ENCODE data around the gene LTB.

Gene LTB, protein sequence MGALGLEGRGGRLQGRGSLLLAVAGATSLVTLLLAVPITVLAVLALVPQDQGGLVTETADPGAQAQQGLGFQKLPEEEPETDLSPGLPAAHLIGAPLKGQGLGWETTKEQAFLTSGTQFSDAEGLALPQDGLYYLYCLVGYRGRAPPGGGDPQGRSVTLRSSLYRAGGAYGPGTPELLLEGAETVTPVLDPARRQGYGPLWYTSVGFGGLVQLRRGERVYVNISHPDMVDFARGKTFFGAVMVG

DNA sequence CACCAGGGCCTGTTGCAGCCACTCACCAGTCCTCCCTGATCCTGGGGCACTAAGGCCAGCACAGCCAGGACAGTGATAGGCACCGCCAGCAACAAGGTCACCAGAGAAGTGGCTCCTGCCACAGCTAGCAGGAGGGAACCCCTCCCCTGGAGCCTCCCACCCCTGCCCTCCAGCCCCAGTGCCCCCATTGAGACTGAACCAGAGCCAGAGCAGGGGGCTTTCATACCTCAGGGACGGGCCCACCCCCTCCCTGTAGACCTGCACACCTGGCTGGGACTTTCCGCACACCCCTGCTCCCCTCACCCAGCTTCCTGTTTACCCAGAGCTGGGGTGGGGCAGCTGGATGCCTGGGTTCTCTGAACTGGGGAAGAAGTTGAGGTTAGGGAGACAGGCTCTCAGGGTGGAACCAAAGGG lies at the start of gene LTB:
Gene LTB (minus strand): TSS at position 195 of the 414 bp plus-strand sequence. CDS start 7 bp downstream, at position 188.
- intact Hi-C loops (cut with DNase I), result no loop called here
- DNase-seq, result peak in 1 of 10 donors; percentile 55

DNA sequence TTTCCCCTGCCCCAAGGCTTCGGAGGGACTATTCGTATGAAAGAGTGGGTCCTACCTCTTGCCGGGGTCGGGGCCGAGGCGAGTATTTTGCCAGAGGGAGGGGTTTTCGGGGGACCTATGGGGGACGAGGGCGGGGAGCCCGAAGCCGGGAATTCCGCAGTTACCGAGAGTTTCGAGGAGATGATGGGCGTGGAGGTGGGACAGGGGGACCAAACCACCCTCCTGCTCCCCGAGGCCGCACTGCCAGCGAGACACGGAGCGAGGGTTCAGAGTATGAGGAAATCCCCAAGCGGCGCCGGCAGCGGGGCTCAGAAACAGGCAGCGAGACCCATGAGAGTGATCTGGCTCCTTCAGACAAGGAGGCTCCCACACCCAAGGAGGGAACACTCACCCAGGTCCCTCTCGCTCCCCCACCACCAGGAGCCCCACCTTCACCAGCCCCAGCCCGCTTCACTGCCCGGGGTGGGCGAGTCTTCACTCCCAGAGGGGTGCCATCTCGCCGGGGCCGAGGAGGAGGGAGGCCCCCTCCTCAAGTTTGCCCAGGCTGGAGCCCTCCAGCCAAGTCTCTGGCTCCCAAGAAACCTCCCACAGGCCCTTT lies 49.6 kb upstream of the LTB start:
- intact Hi-C loops (cut with DNase I), result no loop called here
- no peak for DNase-seq

DNA sequence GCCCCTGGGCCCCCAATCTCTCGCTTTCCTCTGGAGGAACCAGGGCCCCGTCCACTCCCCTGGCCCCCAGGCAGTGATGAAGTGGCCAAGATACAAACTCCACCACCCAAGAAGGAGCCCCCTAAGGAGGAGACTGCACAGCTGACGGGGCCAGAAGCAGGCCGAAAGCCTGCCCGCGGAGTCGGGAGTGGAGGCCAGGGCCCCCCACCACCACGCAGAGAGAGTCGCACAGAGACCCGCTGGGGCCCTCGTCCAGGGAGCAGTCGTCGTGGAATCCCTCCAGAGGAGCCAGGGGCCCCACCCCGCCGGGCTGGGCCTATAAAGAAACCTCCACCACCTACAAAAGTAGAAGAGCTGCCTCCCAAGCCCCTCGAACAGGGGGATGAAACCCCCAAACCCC lies 49.0 kb upstream of the LTB start:
- DNase-seq, result no peak
- intact Hi-C loops (cut with DNase I), result no loop called here

DNA sequence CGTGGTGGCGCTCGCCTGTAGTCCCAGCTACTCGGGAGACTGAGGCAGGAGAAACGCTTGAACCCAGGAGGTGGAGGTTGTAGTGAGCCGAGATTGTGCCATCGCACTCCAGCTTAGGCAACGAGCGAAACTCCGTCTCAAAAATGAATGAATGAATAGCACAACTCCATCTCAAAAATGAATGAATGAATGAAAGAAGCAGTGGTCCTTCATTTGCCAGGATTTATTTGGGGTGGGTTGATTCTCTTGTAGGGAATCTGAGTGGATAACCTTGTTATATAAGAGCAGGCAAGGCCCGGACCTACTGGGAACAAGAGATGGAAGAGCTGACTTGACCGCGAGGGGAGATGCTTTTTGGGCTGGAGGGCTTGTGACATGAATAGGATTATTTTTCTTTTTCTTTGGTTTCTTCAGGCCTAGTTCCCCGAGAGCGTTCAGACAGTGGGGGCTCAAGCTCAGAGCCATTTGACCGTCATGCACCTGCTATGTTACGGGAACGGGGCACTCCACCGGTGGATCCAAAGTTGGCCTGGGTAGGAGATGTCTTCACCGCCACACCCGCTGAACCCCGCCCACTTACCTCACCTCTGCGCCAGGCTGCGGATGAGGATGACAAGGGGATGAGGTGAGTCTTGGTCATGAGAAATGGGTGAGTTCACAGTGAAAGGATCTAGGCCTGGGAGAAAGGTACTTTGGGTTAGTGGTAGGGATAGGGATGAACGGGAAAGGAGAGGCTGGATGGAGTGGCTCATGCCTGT lies 48.1 kb upstream of the LTB start:
- DNase-seq, result peak in 1 of 10 donors; percentile 74
- intact Hi-C loops (cut with DNase I), result no loop called here

DNA sequence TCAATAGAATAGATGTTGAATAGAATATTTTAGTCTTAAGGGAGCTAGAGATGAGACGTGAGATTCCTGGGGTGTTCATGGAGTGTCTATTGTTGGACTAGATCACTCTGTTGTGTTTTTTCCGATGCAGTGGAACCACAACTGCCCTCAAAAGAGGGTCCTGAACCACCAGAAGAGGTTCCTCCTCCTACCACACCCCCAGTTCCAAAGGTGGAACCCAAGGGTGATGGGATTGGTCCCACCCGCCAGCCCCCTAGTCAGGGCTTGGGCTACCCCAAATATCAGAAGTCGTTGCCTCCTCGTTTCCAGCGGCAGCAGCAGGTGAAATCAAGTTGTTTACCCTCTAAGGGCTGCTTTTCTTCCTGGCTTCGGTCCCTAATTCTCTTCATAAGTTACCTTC lies 46.8 kb upstream of the LTB start:
- intact Hi-C loops (cut with DNase I), result no loop called here
- no peak for DNase-seq

DNA sequence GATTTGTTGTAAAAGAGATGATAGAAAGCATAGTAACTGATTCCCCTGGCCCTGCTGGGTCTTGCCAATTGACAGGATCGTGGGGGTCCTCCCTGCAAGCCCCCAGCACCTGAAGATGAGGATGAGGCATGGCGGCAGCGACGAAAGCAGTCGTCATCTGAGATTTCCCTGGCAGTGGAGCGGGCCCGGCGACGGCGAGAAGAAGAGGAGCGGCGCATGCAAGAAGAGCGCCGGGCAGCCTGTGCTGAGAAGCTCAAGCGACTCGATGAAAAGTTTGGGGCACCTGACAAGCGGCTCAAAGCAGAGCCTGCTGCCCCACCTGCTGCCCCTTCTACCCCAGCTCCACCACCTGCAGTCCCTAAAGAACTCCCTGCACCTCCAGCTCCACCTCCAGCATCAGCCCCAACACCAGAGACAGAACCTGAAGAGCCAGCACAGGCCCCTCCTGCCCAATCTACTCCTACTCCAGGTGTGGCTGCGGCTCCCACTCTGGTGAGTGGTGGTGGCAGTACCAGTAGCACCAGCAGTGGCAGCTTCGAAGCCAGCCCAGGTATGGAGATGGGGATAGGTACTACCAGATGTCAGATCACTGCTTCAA lies 45.6 kb upstream of the LTB start:
- intact Hi-C loops (cut with DNase I), result no loop called here
- no peak for DNase-seq

DNA sequence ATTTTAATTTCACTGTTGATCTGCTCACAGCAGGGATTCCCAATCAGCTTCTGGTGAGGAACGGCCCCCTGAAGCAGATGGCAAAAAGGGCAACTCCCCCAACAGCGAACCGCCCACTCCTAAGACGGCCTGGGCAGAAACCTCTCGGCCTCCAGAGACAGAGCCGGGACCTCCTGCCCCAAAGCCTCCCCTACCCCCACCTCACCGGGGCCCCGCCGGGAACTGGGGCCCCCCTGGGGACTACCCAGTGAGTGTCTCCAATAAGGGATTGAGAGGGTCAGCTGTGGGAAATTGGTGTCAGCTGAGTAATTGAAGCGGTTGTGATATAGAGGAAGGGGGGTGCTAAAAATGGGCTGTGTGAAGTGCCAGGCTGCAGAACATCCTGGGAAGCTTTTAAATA lies 44.7 kb upstream of the LTB start:
- no peak for DNase-seq
- intact Hi-C loops (cut with DNase I), result no loop called here

DNA sequence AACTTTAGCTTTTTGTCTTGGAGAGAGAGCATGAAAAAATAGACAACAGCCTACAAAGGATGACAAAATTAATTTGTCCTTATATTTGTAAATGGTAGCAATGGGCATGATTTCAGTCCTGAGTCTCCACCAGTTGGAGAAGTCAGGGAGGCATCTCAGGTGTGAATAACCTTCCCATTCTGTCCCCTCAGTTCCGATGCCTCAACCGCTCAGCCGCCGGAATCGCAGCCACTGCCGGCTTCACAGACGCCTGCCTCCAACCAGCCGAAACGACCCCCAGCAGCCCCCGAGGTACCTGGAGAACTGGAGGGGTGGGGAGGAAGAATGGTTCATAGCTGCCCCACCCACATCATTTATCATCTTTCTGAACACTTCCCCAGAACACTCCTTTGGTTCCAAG lies 41.8 kb upstream of the LTB start:
- intact Hi-C loops (cut with DNase I), result no loop called here
- DNase-seq, result no peak

DNA sequence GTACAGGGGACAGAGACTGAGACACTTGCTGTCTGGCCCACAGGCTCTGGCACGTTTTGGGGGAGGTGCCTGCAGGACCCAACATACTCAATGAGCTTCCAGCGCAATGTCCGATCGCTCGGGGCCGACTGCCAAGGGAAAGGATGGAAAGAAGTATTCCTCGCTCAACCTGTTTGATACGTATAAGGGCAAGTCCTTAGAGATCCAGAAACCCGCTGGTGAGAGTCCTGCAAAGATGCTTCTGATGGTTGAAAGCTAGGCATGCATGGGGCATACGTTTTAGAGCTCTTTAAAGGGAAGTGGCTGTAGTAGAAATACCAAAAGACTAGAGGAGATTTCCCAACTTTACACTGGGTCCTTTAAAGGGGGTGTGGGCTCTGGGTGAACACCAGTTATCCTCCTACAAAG lies 40.5 kb upstream of the LTB start:
- no peak for DNase-seq
- intact Hi-C loops (cut with DNase I), result no loop called here

DNA sequence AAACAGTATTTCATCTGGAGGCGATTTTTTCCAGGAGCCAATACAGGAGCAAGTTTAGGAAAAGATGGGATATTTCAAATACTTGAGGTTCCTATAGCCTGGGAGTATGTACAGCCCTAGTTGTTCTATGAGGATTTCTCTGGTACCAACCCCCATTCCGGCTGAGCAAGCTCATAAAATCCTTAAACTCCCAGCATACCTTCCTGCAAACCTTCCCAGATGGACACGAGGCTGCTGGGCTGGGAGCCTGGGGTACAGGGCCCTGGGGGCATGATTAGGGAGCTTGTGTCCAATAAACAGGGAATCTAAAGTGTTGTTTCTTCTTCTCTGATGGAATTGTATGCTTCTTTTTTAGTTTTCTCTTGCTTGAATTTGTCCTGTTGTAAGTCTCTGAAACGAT lies 39.8 kb upstream of the LTB start:
- intact Hi-C loops (cut with DNase I), result no loop called here
- DNase-seq, result peak in 1 of 10 donors; percentile 14

DNA sequence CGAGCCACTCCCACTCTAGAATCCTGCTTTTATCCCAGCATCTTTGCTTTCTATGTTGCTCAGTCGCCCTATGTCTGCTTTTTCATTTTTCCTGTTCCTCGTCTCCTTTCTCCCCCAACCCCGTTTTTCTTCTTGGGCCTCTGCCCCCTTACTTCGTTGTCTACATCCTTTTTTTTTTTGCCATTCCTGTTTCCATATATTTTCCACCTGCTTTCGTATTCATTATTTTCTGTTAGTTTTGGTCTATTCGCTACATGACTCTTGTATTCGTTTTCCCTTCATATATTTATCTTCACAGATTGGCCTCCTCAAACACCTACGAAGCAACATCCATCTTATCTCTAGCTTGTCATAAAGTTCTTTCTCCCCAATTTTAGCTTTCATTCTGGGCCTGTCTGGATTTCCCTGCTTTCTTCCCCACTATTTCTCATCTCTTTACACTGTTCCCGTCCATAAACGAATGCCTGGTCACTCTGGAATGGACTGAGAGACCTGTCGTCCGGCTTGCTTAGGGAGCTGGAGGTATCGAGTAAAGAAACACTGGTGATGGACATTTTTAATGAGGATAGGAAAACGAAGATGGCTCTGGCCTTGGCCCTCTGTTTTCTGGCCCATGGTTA lies 39.2 kb upstream of the LTB start:
- no peak for DNase-seq
- intact Hi-C loops (cut with DNase I), result no loop called here

DNA sequence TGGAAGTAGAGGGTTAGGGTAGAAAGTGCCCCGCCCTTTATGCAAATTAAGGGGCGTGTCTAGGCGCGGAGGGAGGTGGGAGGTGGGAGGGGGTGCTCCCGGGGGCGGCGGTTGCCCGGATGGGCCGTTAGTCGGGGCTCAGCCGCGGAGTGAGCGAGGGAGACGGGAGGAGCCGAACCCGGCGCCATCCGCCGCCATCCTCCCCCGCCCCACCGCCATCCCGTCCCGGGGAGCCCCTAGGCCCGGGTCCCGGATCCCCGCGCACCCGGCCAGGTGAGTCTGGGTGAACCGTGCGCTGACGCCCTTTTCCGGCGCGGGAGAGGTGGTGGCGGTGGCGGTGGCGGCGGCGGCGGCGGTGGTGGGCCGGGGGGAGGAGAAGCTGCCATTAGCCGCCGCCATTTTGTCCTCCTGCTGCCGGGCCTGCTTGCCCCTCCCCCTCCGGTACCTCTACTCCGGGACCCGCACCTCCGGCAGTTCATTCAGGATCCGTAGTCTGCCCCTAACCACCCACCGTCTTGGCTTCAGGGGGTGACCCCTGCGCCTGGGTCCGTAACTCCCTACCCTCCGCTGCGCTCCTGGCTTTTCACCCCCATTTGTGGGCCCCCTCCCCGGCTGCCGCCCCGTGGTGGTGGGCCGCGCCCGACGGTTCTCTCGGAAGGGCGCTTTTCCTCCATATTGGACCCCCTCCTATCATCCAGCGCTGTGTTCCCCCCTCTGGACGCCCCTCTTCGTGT lies 38.5 kb upstream of the LTB start, which contains the start of gene PRRC2A:
Gene PRRC2A (plus strand): TSS at position 130 of the 734 bp plus-strand sequence. CDS start 2,075 bp downstream, outside the sequence.
- DNase-seq, result peak in 4 of 10 donors; percentile 61 to 93 (median 88)
- intact Hi-C loops (cut with DNase I), result loop anchor here (1.0 kb wide), 1 partner anchor 32 kb away; the partner anchor contains the start of gene BAG6

DNA sequence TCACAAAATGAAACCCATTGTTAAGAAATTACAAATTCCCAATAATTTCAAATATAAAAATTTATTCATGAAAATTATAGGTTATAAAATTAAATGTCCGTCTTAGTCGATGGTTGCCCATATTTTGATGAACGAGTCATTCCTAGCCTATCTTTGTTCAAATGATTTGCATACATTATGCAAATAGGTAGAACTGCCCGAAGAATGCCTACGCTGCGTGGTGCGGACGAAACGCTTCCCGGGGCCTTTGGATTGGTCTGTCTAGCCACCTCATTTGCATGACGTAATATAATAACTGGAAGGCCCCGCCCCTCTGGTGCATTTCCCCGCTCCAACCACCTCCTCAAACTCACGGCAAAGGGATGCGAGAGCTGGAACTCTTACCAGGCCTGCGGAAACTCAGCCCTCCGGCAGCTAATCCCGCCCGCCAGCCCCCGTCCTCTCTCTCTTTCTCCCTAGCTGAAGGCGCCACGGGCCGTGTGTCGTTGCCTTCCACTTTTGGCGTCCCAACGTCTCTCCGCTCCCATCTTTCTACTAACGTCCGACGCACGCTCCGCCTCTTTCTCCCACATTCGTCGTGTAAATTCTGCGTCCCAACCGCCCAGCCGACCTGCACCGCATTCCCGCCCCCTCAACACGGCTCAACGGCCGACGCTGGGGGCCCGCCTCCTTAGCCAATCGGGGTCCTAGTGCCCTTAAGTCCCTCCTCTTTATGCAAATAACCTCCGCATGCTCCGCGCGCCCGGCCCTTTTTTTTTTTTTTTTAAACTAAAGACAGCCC lies 37.8 kb upstream of the LTB start:
- intact Hi-C loops (cut with DNase I), result loop anchor here (1.0 kb wide), 1 partner anchor 32 kb away; the partner anchor contains the start of gene BAG6
- peak; percentile 90 to 100 (median 97) for DNase-seq

DNA sequence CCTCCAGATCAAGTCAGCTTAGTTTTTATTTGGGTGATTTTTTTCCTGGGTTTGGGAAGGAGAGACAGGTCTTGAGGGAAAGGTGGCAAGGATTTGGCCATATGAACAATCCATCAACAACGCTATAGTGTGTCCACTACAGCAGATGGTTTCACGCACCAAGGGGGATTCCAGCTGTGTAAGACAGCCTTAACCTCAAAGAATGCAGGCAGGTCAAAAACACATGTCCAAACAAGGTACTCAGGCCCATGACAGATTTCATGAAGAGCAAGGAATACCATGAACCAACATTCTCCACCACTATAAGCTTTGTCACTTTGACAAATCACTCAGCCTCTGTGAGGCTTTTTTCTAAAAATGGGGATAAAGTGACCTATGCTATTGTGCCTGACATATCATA lies 34.8 kb upstream of the LTB start:
- no peak for DNase-seq
- intact Hi-C loops (cut with DNase I), result no loop called here

DNA sequence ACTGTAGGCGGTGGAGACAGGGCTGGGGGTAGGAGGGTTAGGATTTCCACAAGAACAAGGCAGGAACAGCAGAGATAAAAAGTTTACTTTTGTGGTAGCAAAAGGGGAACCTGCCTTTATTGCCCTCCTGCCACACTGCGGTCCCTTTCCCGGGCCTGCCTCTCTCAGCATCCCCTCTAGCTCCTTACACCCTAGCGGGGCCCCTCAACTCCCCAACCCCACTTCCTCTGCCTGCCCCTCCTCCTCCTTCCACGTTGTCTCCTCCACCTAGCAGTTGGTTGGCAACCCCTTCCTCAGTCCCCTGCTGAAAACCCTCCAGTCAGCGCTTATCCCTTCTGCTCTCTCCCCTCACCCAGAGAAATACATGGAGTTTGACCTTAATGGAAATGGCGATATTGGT lies 33.5 kb upstream of the LTB start:
- no peak for DNase-seq
- intact Hi-C loops (cut with DNase I), result no loop called here

DNA sequence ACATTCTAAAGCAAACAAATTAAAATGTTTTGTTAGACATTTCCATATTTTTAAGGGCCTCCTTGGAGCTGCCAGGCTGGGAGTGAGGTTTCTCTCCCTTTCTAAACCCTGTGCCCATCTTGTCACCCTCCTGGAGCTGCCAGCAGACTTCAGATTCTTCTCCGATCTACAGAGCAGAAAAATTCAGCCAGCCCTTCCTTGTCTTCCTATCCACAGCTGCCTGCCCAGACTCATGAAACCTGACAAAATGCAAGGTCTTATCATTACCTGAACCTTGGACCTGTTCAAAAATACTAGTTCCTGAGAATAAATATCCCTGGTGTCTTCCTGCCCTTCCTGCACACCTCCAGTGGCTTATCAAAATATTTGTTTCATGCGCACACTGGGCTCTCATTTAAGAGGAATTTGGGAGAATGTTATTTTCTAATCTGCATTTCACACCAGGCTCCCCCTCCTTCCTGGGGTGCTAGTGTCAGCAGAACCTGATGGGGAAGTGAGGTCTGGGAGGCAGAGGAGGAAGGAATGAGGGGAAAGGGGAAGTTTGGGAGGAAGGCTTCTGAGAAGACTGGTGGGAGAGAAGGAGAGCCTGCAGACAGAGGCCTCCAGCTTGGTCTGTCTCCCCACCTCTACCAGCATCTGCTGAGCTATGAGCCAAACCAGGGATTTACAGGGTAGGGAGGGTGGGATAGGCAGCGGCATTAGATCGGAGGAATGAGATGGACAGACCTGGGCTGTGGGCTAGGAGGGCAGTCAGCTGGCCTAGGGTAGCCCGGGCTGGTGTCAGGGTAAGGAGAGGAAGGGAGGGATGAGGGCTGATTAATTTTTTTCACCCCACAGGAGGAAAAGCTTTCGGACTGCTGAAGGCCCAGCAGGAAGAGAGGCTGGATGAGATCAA lies 32.7 kb upstream of the LTB start, which contains the start of gene AIF1:
Gene AIF1 (plus strand): TSS at position 551 of the 895 bp plus-strand sequence. CDS start 96 bp downstream, at position 647.
- intact Hi-C loops (cut with DNase I), result no loop called here
- no peak for DNase-seq

DNA sequence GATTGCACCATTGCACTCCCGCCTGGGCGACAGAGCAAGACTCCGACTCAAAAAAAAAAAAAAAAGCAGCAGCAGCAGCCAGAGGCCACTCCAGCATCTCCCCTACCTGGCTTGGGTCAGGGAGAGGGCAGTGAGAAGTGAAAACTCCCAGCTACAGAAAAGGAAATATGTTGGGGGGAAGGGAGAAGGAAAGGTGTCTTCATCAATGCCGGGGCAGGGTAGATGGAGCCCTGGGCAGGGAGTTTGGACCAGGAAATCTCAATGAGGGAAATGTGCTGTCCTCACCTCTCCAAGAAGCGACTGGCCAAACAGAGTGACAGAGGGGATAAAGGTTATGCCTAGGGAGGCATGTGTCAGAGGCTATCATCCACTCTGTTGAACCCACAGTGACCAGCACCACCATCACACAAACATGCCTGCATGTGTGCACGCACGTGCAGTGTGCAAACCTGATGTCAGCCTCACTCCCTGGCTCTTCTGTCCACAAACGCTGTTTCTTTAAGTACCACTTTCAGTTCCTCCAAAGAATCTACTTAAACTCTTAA lies 31.9 kb upstream of the LTB start:
- intact Hi-C loops (cut with DNase I), result no loop called here
- no peak for DNase-seq

DNA sequence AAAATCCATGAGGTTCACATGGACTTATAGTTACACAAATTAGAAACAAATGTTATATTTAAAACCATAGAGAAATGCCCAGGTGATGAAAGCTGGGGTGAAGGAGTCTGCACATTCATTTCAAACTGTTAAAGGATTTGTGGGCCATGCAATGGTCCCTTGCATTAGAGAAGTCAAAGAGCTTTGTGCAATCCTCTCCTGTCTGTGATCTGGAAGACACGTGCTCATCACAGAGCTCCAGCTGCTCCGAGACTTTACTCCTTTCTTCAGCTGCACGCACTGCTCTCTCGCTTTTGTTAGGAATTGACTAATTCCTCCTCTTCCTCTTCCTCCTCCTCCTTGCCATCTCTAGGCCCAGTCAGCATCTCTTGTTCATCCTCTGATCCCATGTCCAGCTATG lies 28.7 kb upstream of the LTB start:
- DNase-seq, result no peak
- intact Hi-C loops (cut with DNase I), result no loop called here
